ENCODE data around the gene IER3. TPM values are rescaled to one million over a fixed set of nuclear protein-coding genes. Genes with fewer than 3 reads are reported as not detected.

The IER3 gene
- total RNA-seq, 1 experiment from 2014 or later: 82.4 TPM

- TF ChIP-seq ZNF219 (CRISPR knock-in tag; IDR thresholded peaks at IDR 0.05; ENCODE audit: borderline replicate concordance) (no peak), KAT7 (CRISPR knock-in tag; IDR thresholded peaks at IDR 0.05; ENCODE audit: borderline replicate concordance) (no peak)
These were observed 5.4 kb upstream of the IER3 start (continued) for GRCh38 chr6:30749554-30750378.

GRCh38 chr6:30748851-30749540 lies 4.6 kb upstream of the IER3 start:
- no peak for TF ChIP-seq FOXP1 (CRISPR knock-in tag; IDR thresholded peaks at IDR 0.05; ENCODE audit: borderline replicate concordance)
- TF ChIP-seq NR3C1 (CRISPR knock-in tag; conservative IDR thresholded peaks at IDR 0.05; ENCODE audit: low read depth): no peak
- TF ChIP-seq ATF1 (CRISPR knock-in tag; IDR thresholded peaks at IDR 0.05): no peak
- no peak for TF ChIP-seq PRDM15 (CRISPR knock-in tag; IDR thresholded peaks at IDR 0.05)
- no peak for TF ChIP-seq ZMAT4 (CRISPR knock-in tag; IDR thresholded peaks at IDR 0.05)
- no peak for TF ChIP-seq ETV6 (CRISPR knock-in tag; IDR thresholded peaks at IDR 0.05)
- TF ChIP-seq FOXP4 (CRISPR knock-in tag; IDR thresholded peaks at IDR 0.05): no peak
- TF ChIP-seq MYBL2 (CRISPR knock-in tag; IDR thresholded peaks at IDR 0.05): no peak
- no peak for TF ChIP-seq SMAD4 (CRISPR knock-in tag; IDR thresholded peaks at IDR 0.05)
- no peak for TF ChIP-seq USF2 (CRISPR knock-in tag; IDR thresholded peaks at IDR 0.05)
- no peak for TF ChIP-seq FOXK1 (CRISPR knock-in tag; IDR thresholded peaks at IDR 0.05)
- Mint-ChIP-seq H3K27ac (no peak overlapping the region), H3K36me3 (no peaks in the 10 kb centered on the region), H3K27me3 (ENCODE audit: low read depth) (peaks cover 2% of the 10 kb centered on the region; the same call in 1 of the 2 replicates), H3K9me3 (no peaks in the 10 kb centered on the region), H3K4me1 (peaks cover 21% of the 10 kb centered on the region), H3K4me3 (no peak overlapping the region)
- ATAC-seq (no peak), DNase-seq (ENCODE audit: low spot score) (no peak)
- POLR2A ChIA-PET: no interaction called here
- CTCF ChIA-PET: interaction anchor here (0.7 to 1.5 kb wide), 4 partner anchors 15 to 338 kb away, joined by 3 to 4 read pairs (median 3); no protein-coding TSS in a partner anchor

Measured in WTC11 (cell line).